GM15510 (cell line): ENCODE data around the gene SAMD4B.

Experiments
- POLR2A ChIP-seq: IDR thresholded peaks from 3 replicates; pipeline ENCODE4 v1.6.1; 2011; ENCODE audit warnings: borderline replicate concordance; ENCODE audit not compliant: insufficient read length; ENCODE audit errors: extremely low read depth

Gene SAMD4B

DNA sequence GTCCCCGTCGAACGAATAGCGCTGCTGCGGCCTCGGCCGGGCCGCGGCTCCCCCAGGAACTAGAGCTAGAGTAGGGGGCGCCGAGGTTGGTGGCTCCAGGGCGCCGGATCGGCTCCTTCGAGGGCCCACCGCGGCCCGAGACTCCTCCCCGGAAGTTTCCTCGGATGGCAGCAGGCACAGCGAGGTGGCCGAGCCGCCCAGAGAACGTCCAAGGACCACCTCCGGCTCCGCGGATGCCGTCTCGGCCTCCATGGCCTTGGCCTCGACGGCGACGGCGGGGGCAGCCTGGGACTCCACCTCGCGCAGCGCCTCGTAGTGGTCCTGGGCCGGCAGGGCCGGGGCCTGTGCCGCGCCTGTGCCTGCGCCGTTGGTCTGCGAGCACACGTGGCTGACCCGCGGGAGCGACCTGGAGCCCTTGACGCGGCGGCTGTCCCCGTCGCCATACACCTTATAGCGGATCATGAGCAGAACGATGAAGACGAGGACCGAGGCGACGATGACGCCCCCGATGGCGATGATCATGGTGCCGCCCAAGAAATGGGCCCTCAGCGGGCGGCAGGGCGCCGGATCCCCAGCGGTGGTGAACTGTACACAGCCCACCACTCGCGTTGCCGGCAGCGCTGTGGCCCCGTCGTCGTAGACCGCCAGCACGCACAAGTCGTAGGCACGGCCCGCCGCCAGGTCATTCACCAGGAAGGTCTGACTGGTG lies 34.2 kb upstream of the SAMD4B start:
- TF ChIP-seq POLR2A, result no peak

DNA sequence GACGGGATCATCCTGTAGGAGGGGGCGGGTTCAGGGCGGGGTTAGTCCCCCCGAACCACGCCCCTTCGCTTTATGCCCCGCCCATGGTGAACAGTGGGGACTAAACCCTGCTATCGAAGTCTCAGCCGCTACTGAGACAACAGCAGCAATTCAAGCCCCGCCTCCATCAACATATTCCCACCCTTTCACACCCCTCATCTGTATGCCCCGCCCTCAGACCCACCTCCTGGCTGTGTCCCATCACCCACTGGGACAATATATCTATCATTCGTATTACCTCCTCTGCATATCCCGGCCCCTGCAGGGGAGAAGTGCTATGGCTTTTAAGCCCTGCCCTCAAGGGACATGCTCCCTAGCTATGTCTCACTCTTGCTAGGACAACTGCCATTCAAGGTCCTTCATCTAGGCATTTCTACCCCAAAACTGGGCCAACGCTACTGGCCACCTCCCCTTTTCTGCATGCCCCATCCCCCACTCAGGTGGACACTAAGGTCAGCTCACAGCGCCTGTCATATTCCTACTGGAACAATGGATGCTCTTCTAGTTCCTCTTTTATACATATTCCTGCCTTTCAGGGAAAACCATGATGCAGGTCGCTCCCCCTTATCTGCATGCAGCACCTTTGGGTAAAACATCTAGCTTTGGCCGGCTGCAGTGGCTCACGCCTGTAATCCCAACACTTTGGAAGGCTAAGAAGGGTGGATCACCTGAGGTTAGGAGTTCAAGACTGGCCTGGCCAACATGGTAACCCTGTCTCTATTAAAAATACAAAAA lies 33.5 kb upstream of the SAMD4B start:
- TF ChIP-seq POLR2A, result no peak

DNA sequence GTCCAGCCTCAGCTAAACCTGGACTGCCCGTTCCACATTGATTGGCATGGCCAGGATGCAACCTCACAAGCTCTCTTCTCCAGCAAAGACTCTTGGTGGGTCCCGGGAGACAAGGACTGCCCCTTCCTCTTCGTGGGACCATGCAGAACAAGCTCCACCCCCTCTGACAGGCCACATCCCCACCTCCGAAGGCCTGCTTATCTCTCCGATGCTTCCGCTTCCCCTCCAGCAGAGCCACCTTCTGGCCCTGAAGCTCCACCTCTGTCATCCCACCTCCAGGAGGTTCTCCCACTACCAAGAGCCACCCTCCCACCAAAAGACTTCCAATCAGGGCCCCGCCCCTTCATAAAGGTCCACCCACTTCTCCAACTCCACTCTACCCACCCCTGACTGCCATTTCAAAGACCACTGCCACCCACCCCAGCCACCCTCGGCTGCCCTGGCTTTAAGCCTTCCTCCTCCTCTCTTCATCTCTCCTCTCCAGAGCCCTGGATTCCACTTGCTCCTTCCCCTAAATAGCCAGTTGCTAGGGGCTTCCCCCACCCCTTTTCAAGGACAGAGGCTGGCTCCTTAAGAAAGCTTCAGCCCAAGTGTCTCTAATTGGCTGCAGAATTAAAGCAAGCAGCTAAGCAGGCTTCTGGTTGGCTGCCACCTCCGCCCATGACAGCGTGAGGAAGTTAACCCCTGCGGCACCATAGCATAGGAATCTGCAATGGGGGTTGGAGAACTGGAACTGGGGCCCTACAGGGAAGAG lies 31.5 kb upstream of the SAMD4B start:
- TF ChIP-seq POLR2A, result no peak

DNA sequence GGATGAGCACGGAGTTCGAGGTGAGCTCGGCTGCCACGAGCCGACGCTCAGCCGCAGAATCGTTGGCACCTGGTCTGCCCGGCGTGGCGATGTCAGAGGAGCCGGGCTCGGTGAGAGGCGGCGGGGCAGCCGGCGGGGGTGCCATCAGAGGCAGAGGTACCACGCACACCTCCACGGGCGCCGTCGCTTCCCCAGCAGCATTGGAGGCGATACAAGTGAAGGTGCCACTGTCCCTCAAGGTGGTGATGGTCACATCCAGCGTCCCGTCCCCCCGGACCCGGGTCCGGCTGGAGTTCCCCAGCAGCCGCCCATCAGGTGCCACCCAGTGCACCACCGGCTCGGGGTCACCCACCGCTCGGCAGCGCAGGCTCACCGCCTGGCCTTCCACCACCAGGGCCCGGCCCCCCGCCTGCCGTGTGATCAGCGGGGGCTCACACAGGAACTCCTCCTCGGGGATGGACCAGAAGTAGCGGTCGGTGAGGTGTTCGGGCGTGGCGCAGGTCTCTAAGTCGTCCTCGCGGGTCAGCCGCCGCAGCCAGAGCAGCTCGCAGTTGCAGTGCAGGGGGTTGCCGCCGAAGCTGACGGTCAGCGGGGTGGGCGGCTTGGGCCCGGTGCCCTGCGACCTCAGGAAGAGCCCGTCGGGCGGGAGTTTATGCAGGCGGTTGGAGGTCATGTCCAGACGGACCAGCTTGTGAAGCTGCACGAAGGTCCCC lies 28.0 kb upstream of the SAMD4B start:
- TF ChIP-seq POLR2A, result no peak

DNA sequence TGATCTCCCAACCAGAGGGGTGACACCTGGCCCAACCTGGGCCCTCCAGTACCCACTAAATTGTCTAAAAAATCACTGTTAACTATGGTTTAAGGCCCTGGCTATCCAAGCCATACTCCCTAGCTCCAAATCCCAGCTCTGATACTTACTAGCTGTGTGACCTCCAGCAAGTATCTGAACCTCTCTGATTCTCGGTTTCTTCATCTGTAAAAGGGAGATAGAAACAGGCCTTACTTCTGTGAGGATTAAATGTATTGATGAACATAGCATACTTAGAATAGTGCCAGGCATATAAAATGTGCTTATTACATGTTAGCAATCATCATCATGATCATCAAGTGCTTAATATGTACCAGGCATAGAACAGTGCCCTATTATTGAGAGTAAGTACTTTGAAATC lies 26.3 kb upstream of the SAMD4B start:
- TF ChIP-seq POLR2A, result no peak

DNA sequence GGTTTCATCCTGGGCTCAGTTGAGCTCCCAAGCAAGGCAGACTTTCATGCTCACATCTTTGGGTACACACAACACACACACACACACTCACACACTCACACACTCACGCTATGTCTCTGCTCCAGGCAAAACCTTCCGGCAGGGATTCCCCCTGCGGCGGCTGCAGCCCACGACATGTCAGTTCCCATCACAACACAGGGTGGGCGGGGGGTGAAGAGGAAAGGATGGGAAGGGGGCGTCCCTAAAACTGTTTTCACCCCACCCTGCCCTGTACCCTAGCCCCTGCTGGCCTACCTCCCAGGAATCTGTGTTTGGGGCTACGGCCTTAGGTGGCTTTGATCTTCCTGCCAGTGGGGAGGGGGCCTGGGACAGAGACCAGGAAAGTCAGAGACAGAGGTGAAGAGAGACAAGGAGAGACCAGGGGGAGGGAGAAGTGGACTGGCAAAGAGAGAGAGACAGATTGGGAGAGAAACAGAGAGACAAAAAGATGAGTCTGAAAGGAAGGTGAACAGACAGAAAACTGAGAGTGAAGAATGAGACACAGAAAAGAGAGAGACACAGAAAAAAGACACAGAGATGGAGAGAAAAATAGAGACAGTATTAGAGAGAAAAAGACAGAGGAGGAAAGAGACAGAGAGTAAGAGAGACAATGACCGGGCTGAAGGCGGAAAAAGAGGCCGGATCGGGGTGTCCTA lies 25.4 kb upstream of the SAMD4B start:
- TF ChIP-seq POLR2A, result no peak

DNA sequence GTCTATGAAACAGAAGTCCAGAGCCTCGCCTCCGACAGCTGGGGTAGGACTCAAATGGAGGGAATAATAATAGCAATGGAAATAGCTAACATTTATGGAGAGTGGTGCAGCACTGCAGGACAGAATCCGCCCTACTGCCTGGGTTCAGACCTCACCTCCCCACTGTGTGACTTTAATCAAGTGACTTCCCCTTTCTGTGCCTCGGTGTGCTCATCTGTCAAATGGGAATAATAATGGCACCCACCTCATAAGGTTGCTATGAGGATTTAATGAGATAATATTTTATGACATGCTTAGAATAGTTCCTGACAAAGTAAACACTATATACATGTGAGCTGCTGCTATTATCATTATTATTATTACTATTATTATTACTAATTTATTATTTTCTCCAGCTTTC lies 24.7 kb upstream of the SAMD4B start:
- no peak for TF ChIP-seq POLR2A

DNA sequence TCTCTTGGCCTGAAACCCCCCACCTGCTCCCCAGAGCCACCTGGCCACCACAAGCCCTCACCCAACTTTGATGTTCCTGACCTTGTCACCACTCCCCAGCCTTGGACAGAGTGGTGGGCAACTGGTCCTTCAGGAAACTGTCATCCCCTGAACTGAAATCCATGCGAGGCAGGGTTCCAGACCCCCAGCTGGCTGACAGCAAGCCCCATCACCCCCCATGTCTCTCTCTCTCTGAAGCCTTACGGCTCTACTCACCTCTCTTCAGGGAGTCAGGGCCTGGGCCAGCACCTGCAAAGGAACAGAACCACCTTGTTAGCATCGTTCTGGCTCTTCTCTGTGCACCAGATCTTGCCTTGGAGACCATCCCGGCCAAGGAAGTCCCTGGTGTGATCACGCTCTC lies 24.1 kb upstream of the SAMD4B start:
- no peak for TF ChIP-seq POLR2A

DNA sequence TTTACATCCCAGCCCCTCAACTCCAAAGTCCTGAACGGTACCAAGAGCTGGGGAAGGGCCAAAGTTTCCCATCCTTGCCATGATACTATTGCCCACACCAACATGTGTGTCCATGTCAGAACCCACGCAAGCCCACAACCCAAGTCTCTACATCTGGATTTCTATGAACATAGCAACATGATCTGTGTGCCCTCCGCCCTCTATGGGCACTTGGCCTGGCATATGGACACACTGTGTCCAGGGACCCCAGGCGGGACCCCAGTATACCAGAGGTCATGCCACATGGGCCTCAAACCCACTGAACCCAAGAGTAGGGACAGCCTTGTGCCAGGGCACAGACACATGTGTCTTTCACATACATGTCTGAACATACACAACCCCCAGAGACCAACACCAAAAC lies 23.5 kb upstream of the SAMD4B start:
- no peak for TF ChIP-seq POLR2A

DNA sequence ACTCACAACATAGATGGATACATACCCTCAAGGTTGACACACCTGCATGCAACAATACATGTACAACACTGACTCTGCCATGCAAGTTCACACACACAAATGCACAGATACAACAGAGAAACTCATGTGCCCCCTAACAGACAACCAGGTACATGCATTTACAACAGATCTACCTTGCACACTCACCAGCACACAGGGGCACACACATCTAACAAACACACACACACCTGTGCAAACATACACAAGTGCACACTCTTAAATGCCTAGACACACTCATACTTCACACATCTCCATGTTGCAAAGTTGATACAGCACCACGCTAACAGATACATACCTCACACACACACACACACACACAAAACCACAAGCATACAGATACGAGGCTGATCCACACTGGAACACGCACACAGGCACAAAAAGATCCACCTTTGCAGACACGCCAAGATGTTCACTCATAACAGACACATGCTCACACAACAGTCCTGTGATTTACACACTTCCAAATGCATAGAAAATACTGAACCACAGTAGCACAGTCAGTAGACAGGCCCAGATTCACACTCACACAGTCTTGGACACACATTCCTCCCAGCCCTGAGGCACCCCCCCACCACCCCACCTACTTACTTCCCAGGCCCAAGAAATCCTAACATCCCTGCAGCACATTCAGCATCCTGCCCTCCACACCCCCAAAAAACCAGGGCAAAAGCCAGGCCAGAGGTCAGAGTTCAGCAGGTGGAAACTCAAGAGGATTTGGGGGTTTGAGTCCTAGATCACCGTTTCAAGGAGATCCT lies 22.9 kb upstream of the SAMD4B start:
- TF ChIP-seq POLR2A, result no peak

DNA sequence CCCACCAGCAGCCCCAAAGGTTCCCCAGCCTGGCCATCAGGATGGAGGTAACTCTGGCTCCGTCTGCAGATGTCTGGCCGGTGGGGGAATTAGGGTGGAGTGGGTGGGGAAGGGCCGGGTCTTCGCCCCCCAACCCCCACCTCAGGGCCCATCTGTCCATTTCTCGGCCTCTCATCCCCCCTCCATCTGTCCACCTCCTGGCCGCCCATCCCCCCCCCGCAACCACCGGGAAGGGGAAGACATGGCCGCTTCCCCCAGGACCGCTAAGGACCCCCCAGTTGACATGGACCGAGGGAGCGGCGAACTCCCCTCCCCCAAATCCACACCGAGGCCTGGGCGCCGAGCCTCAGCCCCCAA lies 22.4 kb upstream of the SAMD4B start:
- no peak for TF ChIP-seq POLR2A

DNA sequence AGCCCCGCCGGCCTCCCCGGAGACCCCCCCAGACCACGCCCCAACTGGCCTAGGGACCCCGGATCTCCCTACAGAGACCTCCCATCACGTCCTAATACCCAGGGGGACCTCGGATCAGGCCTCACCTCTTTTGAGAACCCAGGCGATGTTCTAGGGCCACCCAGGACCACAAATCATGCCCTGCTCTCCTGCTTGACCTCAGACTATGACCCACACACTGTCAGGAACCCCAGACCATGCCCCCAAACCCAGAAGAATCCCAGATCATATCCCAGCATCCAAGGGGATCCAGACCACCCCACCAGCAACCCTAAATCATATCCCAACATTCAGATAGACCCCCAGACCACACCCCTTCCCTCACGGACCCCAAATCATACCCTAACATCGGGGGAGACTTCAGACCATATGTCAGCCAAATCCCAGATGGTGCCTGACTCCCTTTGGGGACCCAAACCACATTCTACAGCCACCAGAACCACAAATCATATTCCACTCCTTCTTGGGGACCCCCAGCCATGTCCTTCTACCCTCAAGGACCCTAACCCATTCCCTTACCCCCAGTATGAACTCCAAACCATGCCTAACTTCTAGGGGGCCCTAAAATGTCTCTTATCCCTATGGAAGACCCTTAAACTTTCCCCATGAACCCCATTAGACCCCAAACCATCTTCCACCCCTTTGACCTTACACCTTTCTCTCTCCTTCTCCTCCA lies 20.9 kb upstream of the SAMD4B start:
- TF ChIP-seq POLR2A, result no peak

DNA sequence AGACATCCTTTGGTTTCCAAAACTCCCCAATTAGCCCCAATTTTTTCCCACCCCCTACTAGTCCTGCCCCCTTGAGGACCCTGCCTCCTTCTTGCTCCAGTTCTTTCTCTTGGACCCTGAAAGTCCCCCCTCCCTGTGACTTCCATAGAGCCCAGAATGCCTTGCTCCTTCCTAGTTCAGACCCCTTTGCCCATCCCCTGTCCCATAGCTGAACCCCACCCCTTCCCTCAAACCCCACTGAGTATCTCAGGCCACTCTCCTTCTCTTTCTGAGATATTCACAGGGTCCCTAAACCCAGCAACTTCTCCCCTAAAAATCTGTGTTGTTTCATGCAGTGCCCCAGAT lies 20.4 kb upstream of the SAMD4B start:
- TF ChIP-seq POLR2A, result no peak

DNA sequence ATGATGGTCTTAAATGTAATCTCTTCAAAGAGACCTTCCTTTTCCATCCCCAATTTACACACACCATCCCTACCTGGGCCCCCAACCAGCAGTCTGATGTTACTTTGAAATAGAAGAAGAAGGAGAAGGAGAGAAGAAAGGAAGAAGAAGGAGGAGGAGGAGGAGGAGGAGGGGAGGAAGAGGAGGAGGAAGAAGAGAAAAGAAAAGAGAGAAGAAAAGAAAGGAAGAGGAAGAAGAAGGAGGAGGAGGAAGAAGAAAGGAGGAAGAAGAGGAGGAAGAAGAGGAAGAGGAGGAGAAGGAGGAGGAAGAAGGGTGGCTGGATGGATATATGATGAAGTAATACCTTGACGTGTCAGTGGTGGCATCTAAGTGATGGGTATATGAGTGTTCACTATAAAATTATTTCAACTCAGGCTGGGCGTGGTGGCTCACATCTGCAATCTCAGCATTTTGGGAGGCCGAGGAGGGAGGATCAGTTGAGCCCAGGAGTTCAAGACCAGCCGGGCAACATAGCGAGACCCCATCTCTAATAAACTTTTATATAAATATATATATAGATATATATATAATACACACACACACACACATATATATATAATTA lies 17.9 kb upstream of the SAMD4B start:
- TF ChIP-seq POLR2A, result no peak
